Progenitor cell of endocrine pancreas (in vitro differentiated cells): Measurements from ENCODE around the gene FNDC1. TPM values are rescaled to one million over a fixed set of nuclear protein-coding genes. Genes with fewer than 3 reads are reported as not detected.
"Not testable (repeated sequence)": the region's sequence is repeated elsewhere in the genome, so short reads cannot be mapped to it uniquely, and the experiment has no call there.

Experiments used
- DNase-seq: peaks from one replicate; pipeline ENCODE4 v3.0.0; 2021; ENCODE audit warnings: low spot score; ENCODE audit not compliant: unreplicated experiment
- H3K27ac Mint-ChIP-seq: 2 replicates; pipeline ENCODE4 v1.8.0; 2021; ENCODE audit warnings: mild to moderate bottlenecking, moderate library complexity, mixed read lengths
- H3K27me3 Mint-ChIP-seq: 2 replicates; pipeline ENCODE4 v1.8.0; 2021; ENCODE audit warnings: mixed read lengths
- H3K36me3 Mint-ChIP-seq: 2 replicates; pipeline ENCODE4 v1.8.0; 2022; ENCODE audit warnings: mixed read lengths; ENCODE audit not compliant: insufficient read depth
- H3K4me1 Mint-ChIP-seq: 2 replicates; pipeline ENCODE4 v1.8.0; 2021; ENCODE audit warnings: low read depth, mixed read lengths
- H3K4me3 Mint-ChIP-seq: 2 replicates; pipeline ENCODE4 v1.8.0; 2021; ENCODE audit warnings: low read depth, mild to moderate bottlenecking, moderate library complexity, mixed read lengths
- H3K9me3 Mint-ChIP-seq: 2 replicates; pipeline ENCODE4 v1.8.0; 2021; ENCODE audit warnings: low read depth, mixed read lengths
- total RNA-seq: library from RNA; stranded (reverse); gene quantifications from 2 replicates; pipeline ENCODE4 v1.2.1, GENCODE V29; 2021
- TF ChIP-seq, protein P1 (sequence below): fragments of 200-600 bp; sonication (generic); IDR thresholded peaks from one replicate; pipeline ENCODE4 v1.5.0; 2021; ENCODE audit warnings: antibody characterized with exemption, mild to moderate bottlenecking; ENCODE audit not compliant: unreplicated experiment

Gene FNDC1
- total RNA-seq, 1 donor from 2014 or later, result 0.07 TPM

DNA sequence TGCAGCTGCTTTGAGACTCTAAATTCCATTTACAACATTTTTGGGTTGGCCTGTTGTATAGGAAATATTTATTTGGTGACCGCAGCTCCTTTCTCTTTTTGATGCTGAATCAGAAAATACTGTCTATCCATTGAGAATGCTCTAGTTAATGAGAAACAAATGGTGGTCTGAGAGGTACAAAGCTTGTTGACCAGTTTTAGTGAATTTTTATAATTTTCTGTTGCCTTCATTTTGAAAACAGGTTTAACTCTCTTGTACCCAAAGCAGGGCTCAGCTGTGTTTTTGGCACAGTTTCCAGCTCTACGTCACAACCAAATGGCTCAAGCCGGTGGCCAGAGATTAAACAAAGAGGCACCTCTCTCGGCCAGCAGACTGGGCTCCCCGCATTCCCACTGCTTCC, 113.2 kb downstream of the FNDC1 start:
- Mint-ChIP-seq H3K4me3 (no peak overlapping the region), H3K27me3 (peaks cover 9% of the 10 kb centered on the region), H3K4me1 (peaks cover 6% of the 10 kb centered on the region), H3K9me3 (peaks cover 9% of the 10 kb centered on the region), H3K27ac (no peak overlapping the region), H3K36me3 (no peaks in the 10 kb centered on the region)
- TF ChIP-seq, protein P1, sequence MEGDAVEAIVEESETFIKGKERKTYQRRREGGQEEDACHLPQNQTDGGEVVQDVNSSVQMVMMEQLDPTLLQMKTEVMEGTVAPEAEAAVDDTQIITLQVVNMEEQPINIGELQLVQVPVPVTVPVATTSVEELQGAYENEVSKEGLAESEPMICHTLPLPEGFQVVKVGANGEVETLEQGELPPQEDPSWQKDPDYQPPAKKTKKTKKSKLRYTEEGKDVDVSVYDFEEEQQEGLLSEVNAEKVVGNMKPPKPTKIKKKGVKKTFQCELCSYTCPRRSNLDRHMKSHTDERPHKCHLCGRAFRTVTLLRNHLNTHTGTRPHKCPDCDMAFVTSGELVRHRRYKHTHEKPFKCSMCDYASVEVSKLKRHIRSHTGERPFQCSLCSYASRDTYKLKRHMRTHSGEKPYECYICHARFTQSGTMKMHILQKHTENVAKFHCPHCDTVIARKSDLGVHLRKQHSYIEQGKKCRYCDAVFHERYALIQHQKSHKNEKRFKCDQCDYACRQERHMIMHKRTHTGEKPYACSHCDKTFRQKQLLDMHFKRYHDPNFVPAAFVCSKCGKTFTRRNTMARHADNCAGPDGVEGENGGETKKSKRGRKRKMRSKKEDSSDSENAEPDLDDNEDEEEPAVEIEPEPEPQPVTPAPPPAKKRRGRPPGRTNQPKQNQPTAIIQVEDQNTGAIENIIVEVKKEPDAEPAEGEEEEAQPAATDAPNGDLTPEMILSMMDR, result no peak
- no peak for DNase-seq

DNA sequence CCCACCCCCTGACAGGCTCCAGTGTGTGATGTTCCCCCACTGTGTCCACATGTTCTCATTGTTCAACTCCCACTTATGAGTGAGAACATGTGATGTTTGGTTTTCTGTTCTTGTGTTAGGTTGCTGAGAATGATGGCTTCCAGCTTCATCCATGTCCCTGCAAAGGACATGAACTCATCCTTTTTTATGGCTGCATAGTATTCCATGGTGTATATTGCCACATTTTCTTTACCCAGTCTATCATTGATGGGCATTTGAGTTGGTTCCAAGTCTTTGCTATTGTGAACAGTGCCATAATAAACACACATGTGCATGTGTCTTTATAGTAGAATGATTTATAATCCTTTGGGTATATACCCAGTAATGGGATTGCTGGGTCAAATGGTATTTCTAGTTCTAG, 115.5 kb downstream of the FNDC1 start:
- H3K27ac Mint-ChIP-seq, H3K4me3 Mint-ChIP-seq, H3K4me1 Mint-ChIP-seq, H3K9me3 Mint-ChIP-seq, H3K36me3 Mint-ChIP-seq, DNase-seq: not testable (repeated sequence)
- H3K27me3 Mint-ChIP-seq, result peaks cover 29% of the 10 kb centered on the region

DNA sequence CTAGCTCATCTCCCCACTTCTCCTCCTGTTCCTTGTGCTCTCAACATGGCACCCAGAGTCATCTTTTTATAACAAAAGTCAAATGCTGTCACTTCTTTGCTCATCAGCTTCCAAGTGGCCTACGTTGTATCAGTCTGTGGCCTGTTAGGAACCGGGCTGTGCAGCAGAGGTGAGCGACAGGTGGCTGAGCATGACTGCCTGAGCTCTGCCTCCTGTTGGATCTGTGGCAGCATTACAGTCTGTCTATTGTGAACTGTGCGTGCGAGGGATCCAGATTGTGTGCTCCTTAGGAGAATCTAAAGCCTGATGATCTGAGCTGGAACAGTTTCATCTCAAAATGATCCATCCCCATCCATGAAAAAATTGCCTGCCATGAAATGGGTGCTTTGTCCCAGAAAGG, 129.6 kb downstream of the FNDC1 start:
- Mint-ChIP-seq H3K27me3 (peaks cover 16% of the 10 kb centered on the region), H3K36me3 (no peaks in the 10 kb centered on the region), H3K9me3 (peaks cover 4% of the 10 kb centered on the region), H3K4me3 (no peak overlapping the region), H3K4me1 (peaks cover 2% of the 10 kb centered on the region), H3K27ac (no peak overlapping the region)
- no peak for DNase-seq
- TF ChIP-seq, protein P1, result no peak

DNA sequence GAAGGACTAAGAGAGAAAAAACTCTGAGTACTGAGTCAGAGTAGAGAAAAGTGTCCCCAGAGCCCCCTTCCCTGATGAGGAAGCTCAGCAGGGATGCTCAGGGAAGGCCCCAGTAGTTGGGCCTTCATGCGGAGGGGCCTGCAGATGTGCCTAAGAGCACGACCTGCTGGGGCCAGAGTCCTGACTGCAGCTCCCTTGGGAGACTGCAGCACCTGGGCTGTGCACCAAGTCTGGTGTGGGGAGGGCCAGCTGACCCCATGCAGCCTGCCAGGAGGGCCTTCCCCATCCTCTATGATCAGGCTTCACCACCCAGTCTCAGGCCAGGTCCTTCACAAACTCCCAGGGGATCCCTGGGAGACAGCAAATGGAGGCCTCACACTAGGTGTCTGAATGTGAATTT, 130.4 kb downstream of the FNDC1 start:
- TF ChIP-seq, protein P1, result no peak
- H3K4me1 Mint-ChIP-seq, result peaks cover 2% of the 10 kb centered on the region
- H3K27ac Mint-ChIP-seq, result no peak overlapping the region
- H3K9me3 Mint-ChIP-seq, result peaks cover 4% of the 10 kb centered on the region
- H3K4me3 Mint-ChIP-seq, result no peak overlapping the region
- no peaks in the 10 kb centered on the region for H3K36me3 Mint-ChIP-seq
- peaks cover 16% of the 10 kb centered on the region for H3K27me3 Mint-ChIP-seq
- no peak for DNase-seq

DNA sequence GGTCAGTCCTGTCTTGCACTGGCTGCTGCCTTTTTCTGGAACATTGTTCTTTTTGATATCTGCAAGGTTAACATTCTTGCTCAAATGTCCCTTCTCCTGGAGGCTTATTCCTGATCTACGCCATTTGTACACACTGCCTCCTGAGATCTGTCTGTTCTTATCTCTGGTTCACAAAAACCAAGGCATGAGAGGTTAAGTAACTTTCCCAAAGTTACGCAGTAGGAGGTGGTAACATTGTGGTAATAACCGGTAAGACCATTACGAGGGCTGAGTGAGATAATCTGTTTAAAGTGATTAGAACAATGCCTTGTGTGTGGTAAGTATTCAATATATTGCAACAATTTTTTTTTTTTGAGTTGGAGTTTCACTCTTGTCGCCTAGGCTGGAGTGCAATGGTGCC, 132.1 kb downstream of the FNDC1 start:
- H3K9me3 Mint-ChIP-seq, result peaks cover 4% of the 10 kb centered on the region
- no peaks in the 10 kb centered on the region for H3K36me3 Mint-ChIP-seq
- no peak overlapping the region for H3K4me3 Mint-ChIP-seq
- TF ChIP-seq, protein P1, result no peak
- H3K4me1 Mint-ChIP-seq, result peaks cover 2% of the 10 kb centered on the region
- DNase-seq, result no peak
- H3K27ac Mint-ChIP-seq, result no peak overlapping the region
- H3K27me3 Mint-ChIP-seq, result no peaks in the 10 kb centered on the region

DNA sequence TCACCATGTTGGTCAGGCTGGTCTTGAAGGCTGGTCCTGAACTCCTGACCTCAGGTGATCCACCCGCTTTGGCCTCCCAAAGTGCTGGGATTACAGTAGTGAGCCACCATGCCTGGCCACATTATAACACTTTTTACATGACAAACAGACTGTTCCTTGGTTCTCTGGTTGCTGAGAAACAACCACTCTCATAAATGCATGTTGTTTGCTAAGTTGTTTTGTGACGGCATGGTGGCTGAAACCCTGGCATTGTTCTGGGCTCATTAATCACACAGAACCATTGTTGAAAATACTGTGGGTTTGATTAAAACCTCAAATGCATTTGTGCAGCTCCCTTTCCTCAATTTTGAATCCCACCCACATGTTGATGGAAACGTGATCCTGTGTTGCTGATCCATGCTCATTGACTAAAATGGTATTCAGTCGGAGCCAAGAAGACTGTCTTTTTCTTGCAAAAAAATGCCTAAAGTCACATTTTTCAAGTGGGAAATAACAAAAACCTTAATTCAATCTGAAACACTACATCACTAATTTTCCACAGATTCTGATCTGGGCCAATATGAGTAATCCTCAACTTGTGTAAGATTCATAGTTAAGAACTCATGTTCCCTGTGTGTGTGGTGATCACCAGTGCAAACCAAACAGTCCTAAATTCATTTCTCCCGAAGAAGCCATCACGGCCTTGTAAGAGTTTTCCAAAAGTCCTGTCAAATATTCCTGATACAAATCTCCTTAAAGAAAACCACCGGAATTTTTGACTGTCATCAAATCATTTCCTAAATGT, 132.8 kb downstream of the FNDC1 start:
- DNase-seq, result no peak
- H3K27ac Mint-ChIP-seq, result no peak overlapping the region
- H3K36me3 Mint-ChIP-seq, result no peaks in the 10 kb centered on the region
- H3K27me3 Mint-ChIP-seq, result no peaks in the 10 kb centered on the region
- TF ChIP-seq, protein P1, result no peak
- H3K4me1 Mint-ChIP-seq, result peaks cover 2% of the 10 kb centered on the region
- peaks cover 4% of the 10 kb centered on the region for H3K9me3 Mint-ChIP-seq
- no peak overlapping the region for H3K4me3 Mint-ChIP-seq
